ENCODE measurements around the gene LEMD2. TPM values are rescaled to one million over a fixed set of nuclear protein-coding genes. Genes with fewer than 3 reads are reported as not detected.
A peak's percentile ranks its signal among the peaks of the same experiment; 100 is the strongest.

The LEMD2 gene
- total RNA-seq, 1 donor from 2014 or later = 61.5 TPM

GRCh38 chr6:33765368-33765767 is 23.6 kb downstream of the LEMD2 start:
- Histone ChIP-seq H3K36me3 (no peaks in the 10 kb centered on the region), H3K9me3 (no peaks in the 10 kb centered on the region), H3K27ac (no peak overlapping the region), H3K4me3 (no peak overlapping the region), H3K4me1 (peaks cover 14% of the 10 kb centered on the region), H3K27me3 (no peaks in the 10 kb centered on the region)
- intact Hi-C loops (cut with DNase I) = no loop called here
- no peak for TF ChIP-seq CTCF (IDR thresholded peaks at IDR 0.05)
- ATAC-seq (no peak), DNase-seq (no peak)

- no peak for DNase-seq
- H3K9me3 ChIP-seq = no peaks in the 10 kb centered on the region
- no peak for ATAC-seq
- TF ChIP-seq CTCF (IDR thresholded peaks at IDR 0.05) = no peak
- peaks cover 12% of the 10 kb centered on the region for H3K4me1 ChIP-seq
- H3K4me3 ChIP-seq = no peak overlapping the region
- no peaks in the 10 kb centered on the region for H3K36me3 ChIP-seq
- no peak overlapping the region for H3K27ac ChIP-seq
- intact Hi-C loops (cut with DNase I) = no loop called here
- no peaks in the 10 kb centered on the region for H3K27me3 ChIP-seq
These were observed 24.9 kb downstream of the LEMD2 start for GRCh38 chr6:33764036-33764435.

DNA sequence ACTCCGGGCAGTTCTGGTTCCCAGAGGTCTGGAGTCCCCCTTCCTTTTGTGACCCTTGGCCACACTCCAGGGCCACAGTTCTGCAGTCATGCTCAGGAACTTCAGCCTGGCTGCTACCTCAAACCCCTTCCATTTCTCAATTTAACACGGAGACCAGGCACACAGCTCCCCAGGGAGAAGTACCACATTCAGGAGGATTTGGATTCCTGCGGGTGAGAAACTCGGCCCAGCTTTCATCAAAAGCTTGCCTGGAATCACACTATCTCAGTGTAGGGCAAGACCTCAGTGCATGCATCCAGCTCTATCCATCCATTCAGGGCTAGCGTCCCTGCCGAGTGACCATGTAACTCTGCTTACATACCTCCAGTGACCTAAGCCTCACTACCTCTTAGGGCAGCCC is 25.4 kb downstream of the LEMD2 start:
- H3K4me3 ChIP-seq = no peak overlapping the region
- H3K27ac ChIP-seq = no peak overlapping the region
- TF ChIP-seq CTCF (IDR thresholded peaks at IDR 0.05) = no peak
- no peak for DNase-seq
- H3K4me1 ChIP-seq = peaks cover 8% of the 10 kb centered on the region
- no peaks in the 10 kb centered on the region for H3K27me3 ChIP-seq
- no peaks in the 10 kb centered on the region for H3K36me3 ChIP-seq
- intact Hi-C loops (cut with DNase I) = no loop called here
- H3K9me3 ChIP-seq = no peaks in the 10 kb centered on the region
- no peak for ATAC-seq

DNA sequence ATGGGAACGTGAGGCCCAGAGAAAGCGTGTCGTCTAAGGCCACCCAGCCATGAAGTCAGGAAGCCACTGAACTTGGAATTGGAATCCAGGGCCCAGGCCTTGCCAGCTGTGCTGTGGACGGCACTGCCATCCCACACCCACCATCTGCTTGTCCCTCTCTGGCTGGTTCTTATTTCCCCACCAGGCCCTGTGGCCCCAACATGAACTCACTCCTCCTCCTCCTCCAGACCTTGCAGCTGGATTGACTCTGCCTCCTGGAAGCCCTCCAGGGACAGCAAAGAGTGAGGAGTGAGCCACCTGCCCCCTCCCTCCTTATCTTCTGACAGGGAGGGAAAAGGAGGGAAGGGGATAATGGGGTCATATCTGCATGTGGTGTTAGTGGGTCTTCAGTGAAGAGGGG is 26.2 kb downstream of the LEMD2 start:
- Histone ChIP-seq H3K36me3 (no peaks in the 10 kb centered on the region), H3K4me3 (no peak overlapping the region), H3K4me1 (peaks cover 8% of the 10 kb centered on the region), H3K27ac (no peak overlapping the region), H3K9me3 (no peaks in the 10 kb centered on the region), H3K27me3 (no peaks in the 10 kb centered on the region)
- DNase-seq = no peak
- intact Hi-C loops (cut with DNase I) = no loop called here
- ATAC-seq = no peak
- TF ChIP-seq CTCF (IDR thresholded peaks at IDR 0.05) = no peak

- intact Hi-C loops (cut with DNase I) = no loop called here
- peak; percentile 50 for TF ChIP-seq CTCF (IDR thresholded peaks at IDR 0.05)
- no peaks in the 10 kb centered on the region for H3K36me3 ChIP-seq
- peak; percentile 84 for ATAC-seq
- H3K27me3 ChIP-seq = no peaks in the 10 kb centered on the region
- H3K4me3 ChIP-seq = no peak overlapping the region
- no peaks in the 10 kb centered on the region for H3K9me3 ChIP-seq
- H3K4me1 ChIP-seq = peaks cover 8% of the 10 kb centered on the region
- peak overlapping the region; percentile 8 for H3K27ac ChIP-seq
- DNase-seq = peak; percentile 80
These were observed 26.9 kb downstream of the LEMD2 start for GRCh38 chr6:33761922-33762629.

- no peaks in the 10 kb centered on the region for H3K36me3 ChIP-seq
- DNase-seq = no peak
- H3K27ac ChIP-seq = peak overlapping the region; percentile 8
- intact Hi-C loops (cut with DNase I) = no loop called here
- peaks cover 8% of the 10 kb centered on the region for H3K4me1 ChIP-seq
- no peak overlapping the region for H3K4me3 ChIP-seq
- ATAC-seq = no peak
- no peak for TF ChIP-seq CTCF (IDR thresholded peaks at IDR 0.05)
- H3K9me3 ChIP-seq = no peaks in the 10 kb centered on the region
- H3K27me3 ChIP-seq = no peaks in the 10 kb centered on the region
These were observed 27.4 kb downstream of the LEMD2 start for GRCh38 chr6:33761581-33761921.
